SK-N-MC (cell line): ENCODE measurements around the gene COL4A3.

ENCODE experiments used
- DNase-seq: peaks from one replicate; pipeline ENCODE4 v3.0.0-alpha.2; 2011; ENCODE audit warnings: low read depth, low spot score
- H3K27ac ChIP-seq: fragments of 200-600 bp; sonication (generic); 2 replicates; pipeline ENCODE4 v1.5.1; 2016; ENCODE audit warnings: mixed run types
- H3K36me3 ChIP-seq: fragments of 200-600 bp; sonication (generic); 2 replicates; pipeline ENCODE4 v1.6.1; 2017; ENCODE audit warnings: antibody characterized with exemption, low read length, mixed read lengths; ENCODE audit not compliant: insufficient read depth
- H3K4me3 ChIP-seq: fragments of 200-600 bp; sonication (generic); 2 replicates; pipeline ENCODE4 v1.5.1; 2016
- H3K9ac ChIP-seq: fragments of 200-600 bp; sonication (generic); 2 replicates; pipeline ENCODE4 v1.8.0; 2017; ENCODE audit warnings: mixed run types, mixed read lengths; ENCODE audit not compliant: insufficient read length
- H3K9me3 ChIP-seq: fragments of 200-600 bp; sonication (generic); 2 replicates; pipeline ENCODE4 v1.6.1; 2017; ENCODE audit warnings: low read depth, mild to moderate bottlenecking, antibody characterized with exemption, low read length, moderate library complexity, mixed read lengths
- EZH2 ChIP-seq: fragments of 200-600 bp; sonication (generic); IDR thresholded peaks from one replicate; pipeline ENCODE4 v1.6.1; 2017; ENCODE audit warnings: antibody characterized with exemption
- FOXP2 ChIP-seq: optimal IDR thresholded peaks from 2 replicates; pipeline ENCODE3; 2011; ENCODE audit warnings: mild to moderate bottlenecking, moderate library complexity; ENCODE audit not compliant: insufficient read depth; ENCODE audit errors: extremely low read length, control extremely low read depth
- POLR2AphosphoS5 ChIP-seq: IDR thresholded peaks from 2 replicates; pipeline ENCODE4 v1.6.1; 2012; ENCODE audit warnings: mild to moderate bottlenecking, low read depth, low read length, borderline replicate concordance

Gene COL4A3

DNA sequence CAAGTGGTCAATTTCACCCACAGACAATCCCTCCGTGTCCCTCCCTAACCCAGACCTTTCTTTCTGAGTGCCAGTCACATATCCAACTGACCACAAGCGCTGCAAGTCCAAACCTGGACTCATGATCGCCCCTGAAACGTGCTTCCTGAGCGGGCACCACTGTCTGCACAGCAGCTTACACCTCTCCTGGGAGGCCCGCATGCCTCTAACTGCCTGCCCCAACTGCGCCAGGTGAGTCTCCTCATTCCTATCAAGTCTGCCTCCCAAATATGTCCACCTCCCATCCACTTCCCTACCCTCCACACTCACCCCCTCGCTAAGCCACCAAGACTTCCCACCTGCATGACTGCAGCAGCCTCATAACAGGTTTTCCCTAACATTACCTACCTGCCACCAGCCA, 33.8 kb upstream of the COL4A3 start:
- no peak for DNase-seq
- H3K27ac ChIP-seq: no peak overlapping the region
- TF ChIP-seq POLR2AphosphoS5 (no peak), EZH2 (no peak), FOXP2 (no peak)

DNA sequence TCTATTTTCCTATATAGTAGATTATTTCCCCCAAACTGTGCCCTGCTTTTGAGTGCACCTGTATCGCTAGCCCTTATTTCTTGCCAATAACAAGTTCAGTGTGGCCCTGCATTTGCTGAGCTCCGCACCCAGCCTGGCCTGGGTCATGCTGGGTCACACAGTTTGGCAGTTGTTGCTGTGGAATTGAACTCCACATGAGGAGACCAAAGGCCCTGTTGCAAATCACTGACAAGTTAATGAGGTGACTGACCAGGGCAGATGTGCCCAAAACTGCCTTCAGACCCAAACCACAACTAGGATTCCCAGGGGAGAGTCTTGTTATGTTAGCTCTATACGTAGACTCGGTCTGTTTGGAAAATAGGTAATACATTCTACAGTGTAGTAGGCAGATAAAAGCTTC, 31.4 kb upstream of the COL4A3 start:
- Histone ChIP-seq H3K9me3 (no peaks in the 10 kb centered on the region), H3K4me3 (no peak overlapping the region), H3K9ac (no peak overlapping the region), H3K36me3 (no peaks in the 10 kb centered on the region), H3K27ac (no peak overlapping the region)
- DNase-seq: no peak
- no peak for TF ChIP-seq EZH2
- TF ChIP-seq FOXP2: no peak
- TF ChIP-seq POLR2AphosphoS5: no peak

More for the DNA sequence above, 33.8 kb upstream of the COL4A3 start:
- no peaks in the 10 kb centered on the region for H3K9me3 ChIP-seq
- H3K36me3 ChIP-seq: no peaks in the 10 kb centered on the region
- no peak overlapping the region for H3K4me3 ChIP-seq
- H3K9ac ChIP-seq: no peak overlapping the region

DNA sequence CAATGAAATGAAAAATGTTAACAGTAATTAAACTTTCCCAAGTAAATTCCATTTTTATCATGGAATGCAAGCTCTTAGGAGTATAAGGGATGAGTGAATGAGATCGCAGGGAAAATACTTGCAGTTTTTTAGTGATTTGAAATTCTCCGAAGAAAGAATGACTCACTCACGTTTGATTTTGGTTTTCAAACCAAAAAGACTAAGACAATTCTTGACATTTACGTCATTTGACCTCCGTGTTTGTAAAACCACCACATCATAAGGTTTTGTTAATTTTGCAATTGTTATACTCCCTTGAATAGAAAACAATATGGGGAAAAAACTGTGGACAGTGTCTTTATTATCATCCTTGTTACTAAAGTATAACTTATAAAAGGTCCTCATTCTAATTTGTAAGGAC, 29.8 kb upstream of the COL4A3 start:
- Histone ChIP-seq H3K4me3 (no peak overlapping the region), H3K36me3 (no peaks in the 10 kb centered on the region), H3K27ac (no peak overlapping the region), H3K9me3 (no peaks in the 10 kb centered on the region), H3K9ac (no peak overlapping the region)
- TF ChIP-seq FOXP2 (no peak), EZH2 (no peak), POLR2AphosphoS5 (no peak)
- DNase-seq: no peak

DNA sequence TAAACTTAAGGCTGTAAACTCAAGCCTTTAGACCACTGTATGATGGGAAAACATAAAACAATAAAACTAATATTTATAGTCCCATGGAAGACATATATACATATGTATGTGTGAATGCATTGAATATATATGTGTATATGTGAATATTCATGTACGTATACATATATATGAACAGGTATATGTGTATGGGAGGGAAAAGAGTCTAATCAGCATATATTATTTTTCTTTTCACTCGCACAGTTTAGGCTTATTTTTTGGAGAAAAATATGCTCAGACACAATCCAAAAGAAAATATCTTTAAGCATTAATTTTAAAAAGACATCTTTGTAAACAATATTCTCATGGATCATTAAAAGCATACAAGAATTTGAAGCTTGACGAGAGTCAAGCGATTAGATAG, 23.1 kb upstream of the COL4A3 start:
- Histone ChIP-seq H3K36me3 (no peaks in the 10 kb centered on the region), H3K4me3 (no peak overlapping the region), H3K9ac (no peak overlapping the region), H3K27ac (no peak overlapping the region), H3K9me3 (no peaks in the 10 kb centered on the region)
- TF ChIP-seq POLR2AphosphoS5: no peak
- TF ChIP-seq EZH2: no peak
- TF ChIP-seq FOXP2: no peak
- DNase-seq: no peak

DNA sequence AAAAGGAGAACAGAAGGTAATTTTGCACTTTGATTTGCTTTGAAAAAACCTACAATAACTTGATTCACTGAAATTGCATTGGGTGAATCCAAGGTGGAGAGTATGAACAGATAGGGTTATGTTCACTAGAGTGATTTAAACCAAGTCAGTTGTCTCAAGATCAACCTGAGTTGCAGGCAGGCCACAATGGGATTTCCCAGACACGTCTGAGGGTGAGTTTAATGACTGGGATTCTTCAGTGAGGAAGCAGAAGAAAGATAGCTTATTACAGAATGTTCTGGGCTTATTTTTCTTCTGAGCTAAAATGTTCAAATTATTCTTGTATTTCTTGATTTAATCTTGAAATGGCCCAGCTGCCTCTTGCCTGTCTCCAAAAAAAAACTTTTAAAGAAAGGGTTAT, 20.5 kb upstream of the COL4A3 start:
- H3K27ac ChIP-seq: no peak overlapping the region
- no peaks in the 10 kb centered on the region for H3K9me3 ChIP-seq
- no peak for DNase-seq
- TF ChIP-seq EZH2 (no peak), FOXP2 (no peak), POLR2AphosphoS5 (no peak)
- no peak overlapping the region for H3K9ac ChIP-seq
- H3K4me3 ChIP-seq: no peak overlapping the region
- H3K36me3 ChIP-seq: no peaks in the 10 kb centered on the region

DNA sequence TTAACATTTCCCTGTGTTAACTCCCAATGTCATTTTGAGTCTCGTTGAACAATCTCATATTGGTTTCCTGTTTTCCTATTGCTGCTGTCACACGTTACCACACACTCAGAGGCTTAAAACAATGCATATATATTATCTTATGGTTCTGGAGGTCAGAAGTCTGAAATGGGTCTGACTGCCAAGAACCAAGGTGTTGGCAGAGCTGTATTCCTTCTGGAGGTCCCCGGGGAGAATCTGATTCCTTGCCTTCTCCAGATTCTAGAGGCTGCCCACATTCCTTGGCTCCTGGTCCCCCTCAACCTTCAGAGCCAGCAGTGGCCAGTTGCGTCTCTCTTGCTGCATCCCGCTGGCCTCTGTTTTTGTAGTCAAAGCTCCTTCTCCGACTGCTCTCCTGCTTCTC, 18.0 kb upstream of the COL4A3 start:
- Histone ChIP-seq H3K9ac (no peak overlapping the region), H3K36me3 (no peaks in the 10 kb centered on the region), H3K9me3 (no peaks in the 10 kb centered on the region), H3K27ac (no peak overlapping the region), H3K4me3 (no peak overlapping the region)
- no peak for DNase-seq
- no peak for TF ChIP-seq EZH2
- no peak for TF ChIP-seq POLR2AphosphoS5
- no peak for TF ChIP-seq FOXP2

DNA sequence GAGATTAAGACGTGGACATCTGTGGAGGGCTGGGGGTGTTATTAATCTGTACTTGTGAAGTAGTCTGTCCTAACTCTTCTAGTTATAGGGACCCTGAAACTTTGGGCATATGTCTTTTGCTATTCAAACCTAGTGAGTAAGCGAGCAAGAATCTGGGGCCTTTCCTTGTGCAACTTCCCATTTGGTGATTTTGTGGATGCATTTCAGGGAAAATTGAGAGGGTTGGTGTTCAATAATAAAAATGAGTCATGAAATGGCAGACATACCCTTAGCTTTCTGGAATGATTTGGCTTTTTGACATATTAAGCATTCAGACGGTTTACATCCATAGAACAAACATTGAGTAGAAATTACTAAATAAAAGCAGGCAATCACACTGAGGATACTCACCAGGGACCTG, 17.4 kb upstream of the COL4A3 start:
- H3K9me3 ChIP-seq: no peaks in the 10 kb centered on the region
- H3K4me3 ChIP-seq: no peak overlapping the region
- no peak for TF ChIP-seq POLR2AphosphoS5
- no peak for TF ChIP-seq EZH2
- no peak for TF ChIP-seq FOXP2
- H3K36me3 ChIP-seq: no peaks in the 10 kb centered on the region
- no peak overlapping the region for H3K27ac ChIP-seq
- no peak overlapping the region for H3K9ac ChIP-seq
- no peak for DNase-seq

DNA sequence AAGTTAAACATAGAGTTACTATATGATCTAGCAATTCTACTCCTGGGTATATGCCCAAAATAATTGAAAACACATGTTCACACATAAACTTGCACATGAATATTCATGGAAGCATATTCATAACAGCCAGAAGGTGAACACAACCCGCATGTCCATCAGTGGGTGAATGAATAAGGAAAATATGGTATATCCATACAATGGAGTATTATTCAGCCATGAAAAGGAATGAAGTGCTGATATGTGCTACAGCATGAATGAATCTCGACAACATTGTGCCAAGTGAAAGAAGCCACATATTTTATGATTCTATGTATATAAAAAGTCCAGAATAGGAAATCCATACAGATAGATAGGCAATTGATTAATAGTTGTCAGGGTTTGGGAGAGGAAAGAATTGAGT, 16.3 kb upstream of the COL4A3 start:
- DNase-seq: no peak
- Histone ChIP-seq H3K4me3 (no peak overlapping the region), H3K27ac (no peak overlapping the region), H3K36me3 (no peaks in the 10 kb centered on the region), H3K9ac (no peak overlapping the region), H3K9me3 (no peaks in the 10 kb centered on the region)
- no peak for TF ChIP-seq EZH2
- no peak for TF ChIP-seq POLR2AphosphoS5
- no peak for TF ChIP-seq FOXP2

DNA sequence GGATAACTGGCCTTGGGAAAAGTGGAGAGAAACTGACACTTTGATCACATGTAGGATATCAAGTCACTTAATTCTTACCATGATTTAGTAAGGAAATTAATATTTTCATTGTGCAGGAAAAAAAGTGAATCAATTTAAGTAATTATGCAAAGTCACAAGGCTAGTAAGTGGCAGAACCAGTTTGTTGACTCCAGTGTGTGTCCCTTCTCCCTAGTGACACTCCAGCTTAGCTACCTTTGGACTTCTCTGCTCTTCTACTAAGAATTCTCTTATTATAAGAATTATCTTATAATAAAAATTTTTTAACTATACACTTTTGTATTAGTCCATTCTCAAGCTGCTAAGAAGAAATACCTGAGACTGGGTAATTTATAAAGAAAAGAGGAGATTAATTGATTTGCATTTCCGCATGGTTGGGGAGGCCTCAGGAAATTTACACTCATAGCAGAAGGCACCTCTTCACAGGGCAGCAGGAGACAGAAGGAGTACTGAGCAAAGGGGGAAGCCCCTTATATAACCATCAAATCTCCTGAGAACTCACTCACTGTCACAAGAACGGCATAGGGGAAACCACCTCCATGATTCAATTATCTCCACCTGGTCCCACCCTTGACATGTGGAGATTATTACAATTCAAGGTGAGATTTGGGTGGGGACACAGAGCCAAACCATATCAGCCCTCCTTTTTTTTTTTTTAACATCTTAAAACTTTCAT, 14.0 kb upstream of the COL4A3 start:
- H3K9me3 ChIP-seq: no peaks in the 10 kb centered on the region
- H3K36me3 ChIP-seq: no peaks in the 10 kb centered on the region
- H3K4me3 ChIP-seq: no peak overlapping the region
- DNase-seq: no peak
- TF ChIP-seq EZH2 (no peak), POLR2AphosphoS5 (no peak), FOXP2 (no peak)
- no peak overlapping the region for H3K27ac ChIP-seq
- no peak overlapping the region for H3K9ac ChIP-seq
